ENCODE data around the gene COPS6.
A peak's percentile ranks its signal among the peaks of the same experiment; 100 is the strongest.

COPS6 gene

DNA sequence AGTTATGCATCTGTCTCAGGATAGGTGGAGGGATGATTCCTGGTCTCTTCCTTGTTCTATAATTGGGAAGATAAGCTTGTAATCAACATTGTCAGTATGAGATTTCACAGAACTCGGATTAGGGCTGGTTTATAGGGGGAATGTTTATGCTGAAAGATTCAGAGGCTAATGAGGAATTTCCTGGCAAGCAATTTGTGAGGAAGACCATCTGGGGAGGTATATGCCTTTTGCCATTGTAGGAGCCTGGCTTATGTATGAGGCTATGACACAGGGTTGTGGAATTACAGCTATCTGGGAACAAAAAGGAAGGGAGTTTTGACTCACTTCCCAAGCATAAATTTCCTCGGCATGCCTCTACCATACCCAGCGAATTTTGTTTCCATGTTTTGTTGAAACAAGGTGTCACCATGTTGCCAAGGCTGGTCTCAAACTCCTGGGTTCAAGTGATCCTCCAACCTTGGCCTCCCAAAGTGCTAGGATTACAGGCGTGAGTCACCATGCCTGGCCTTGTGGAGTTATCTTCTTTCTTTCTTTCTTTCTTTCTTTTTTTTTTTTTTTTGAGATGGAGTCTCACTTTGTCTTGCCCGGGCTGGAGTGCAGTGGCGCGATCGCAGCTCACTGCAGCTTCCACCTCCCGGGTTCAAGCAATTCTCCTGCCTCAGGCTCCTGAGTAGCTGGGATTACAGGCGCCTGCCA lies 1.6 kb upstream of the COPS6 start:
- DNase-seq (ENCODE audit: low read depth): peak; percentile 78
- TF ChIP-seq, protein P1, sequence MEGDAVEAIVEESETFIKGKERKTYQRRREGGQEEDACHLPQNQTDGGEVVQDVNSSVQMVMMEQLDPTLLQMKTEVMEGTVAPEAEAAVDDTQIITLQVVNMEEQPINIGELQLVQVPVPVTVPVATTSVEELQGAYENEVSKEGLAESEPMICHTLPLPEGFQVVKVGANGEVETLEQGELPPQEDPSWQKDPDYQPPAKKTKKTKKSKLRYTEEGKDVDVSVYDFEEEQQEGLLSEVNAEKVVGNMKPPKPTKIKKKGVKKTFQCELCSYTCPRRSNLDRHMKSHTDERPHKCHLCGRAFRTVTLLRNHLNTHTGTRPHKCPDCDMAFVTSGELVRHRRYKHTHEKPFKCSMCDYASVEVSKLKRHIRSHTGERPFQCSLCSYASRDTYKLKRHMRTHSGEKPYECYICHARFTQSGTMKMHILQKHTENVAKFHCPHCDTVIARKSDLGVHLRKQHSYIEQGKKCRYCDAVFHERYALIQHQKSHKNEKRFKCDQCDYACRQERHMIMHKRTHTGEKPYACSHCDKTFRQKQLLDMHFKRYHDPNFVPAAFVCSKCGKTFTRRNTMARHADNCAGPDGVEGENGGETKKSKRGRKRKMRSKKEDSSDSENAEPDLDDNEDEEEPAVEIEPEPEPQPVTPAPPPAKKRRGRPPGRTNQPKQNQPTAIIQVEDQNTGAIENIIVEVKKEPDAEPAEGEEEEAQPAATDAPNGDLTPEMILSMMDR (conservative IDR thresholded peaks at IDR 0.05; ENCODE audit: low read depth, low read length): no peak
- no peak overlapping the region for H3K4me3 ChIP-seq (ENCODE audit: low read length)

DNA sequence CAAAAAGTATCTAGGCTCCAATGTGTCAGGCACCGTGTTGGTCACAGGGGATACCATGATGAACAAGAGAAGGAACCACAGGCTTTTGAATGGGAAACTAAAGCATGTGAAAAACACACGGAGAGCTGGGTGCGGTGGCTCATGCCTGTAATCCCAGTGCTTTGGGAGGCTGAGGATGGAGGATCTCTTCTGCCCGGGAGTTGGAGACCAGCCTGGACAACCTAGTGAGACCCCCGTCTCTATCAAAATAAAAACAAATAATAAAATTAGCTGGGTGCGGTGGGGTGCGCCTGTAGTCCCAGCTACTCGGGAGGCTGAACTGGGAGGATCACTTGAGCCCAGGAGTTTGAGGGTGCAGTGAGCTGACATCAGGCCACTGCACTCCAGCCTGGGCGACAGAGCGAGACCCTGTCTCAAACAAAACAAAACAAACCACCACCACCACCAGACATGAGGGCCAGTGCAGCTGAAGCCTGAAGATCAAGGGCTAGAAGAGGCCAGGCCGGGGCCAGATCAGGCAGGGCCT lies 611 bp upstream of the COPS6 start:
- no peak for DNase-seq (ENCODE audit: low read depth)
- TF ChIP-seq, protein P1 (conservative IDR thresholded peaks at IDR 0.05; ENCODE audit: low read depth, low read length): no peak
- H3K4me3 ChIP-seq (ENCODE audit: low read length): peak overlapping the region; percentile 51

DNA sequence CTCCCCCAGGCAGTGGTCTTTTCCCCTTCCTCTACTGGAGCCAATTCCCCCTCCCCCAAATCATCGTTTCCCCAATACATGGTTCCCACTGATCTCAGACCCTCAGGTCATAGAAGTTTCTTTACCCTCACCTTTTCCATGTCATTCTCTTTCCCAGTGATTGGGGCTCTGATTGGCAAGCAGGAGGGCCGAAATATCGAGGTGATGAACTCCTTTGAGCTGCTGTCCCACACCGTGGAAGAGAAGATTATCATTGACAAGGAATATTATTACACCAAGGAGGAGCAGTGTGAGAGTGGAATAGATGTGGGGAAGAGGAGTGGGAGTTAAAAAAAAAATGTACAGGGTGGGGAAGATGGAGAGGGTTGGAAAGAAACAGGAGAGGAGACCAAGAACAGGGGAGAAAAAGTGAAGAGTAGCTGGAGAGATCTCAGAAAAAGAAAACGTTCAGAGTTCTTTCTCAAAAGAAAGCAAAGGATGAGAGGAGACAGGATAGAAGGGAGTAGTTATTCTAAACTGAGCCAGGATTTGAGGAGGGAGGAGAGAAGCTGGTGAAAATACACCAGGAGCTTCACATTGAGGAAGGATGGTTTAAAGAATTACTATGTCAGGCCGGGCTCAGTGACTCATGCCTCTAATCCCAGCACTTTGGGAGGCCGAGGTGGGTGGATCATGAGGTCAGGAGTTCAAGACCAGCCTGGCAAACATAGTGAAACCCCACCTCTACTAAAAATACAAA lies 858 bp downstream of the COPS6 start:
- TF ChIP-seq, protein P1 (conservative IDR thresholded peaks at IDR 0.05; ENCODE audit: low read depth, low read length): no peak
- no peak for DNase-seq (ENCODE audit: low read depth)
- peak overlapping the region; percentile 84 for H3K4me3 ChIP-seq (ENCODE audit: low read length)

DNA sequence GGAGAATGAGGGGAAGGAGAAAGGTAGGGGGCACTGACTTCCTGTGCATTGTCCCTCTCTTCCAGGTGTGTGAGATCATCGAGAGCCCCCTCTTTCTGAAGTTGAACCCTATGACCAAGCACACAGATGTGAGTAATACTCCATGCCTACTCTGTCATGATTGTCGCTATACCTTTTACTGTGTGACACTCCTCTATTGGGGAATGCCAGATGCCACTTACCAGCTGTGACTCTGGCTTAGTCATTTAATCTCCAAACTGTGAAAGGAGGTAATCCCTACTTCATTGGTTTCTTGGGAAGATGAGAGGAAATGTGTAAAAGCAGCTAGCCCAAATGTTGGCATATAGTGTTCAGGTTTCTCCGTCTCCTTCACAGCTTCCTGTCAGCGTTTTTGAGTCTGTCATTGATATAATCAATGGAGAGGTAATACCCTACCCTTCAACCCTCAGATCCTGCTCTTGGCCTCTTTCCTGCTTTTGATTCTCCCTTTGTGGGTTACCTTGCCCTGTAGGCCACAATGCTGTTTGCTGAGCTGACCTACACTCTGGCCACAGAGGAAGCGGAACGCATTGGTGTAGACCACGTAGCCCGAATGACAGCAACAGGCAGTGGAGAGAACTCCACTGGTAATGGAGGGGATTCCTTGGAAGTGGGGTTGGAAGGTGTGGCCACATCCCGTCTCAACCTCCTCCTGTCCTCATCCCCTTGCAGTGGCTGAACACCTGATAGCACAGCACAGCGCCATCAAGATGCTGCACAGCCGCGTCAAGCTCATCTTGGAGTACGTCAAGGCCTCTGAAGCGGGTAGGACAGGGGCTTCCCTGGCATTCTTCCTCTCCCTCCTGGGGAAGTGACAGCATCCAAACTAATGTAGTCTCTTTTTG lies 2.0 kb downstream of the COPS6 start:
- TF ChIP-seq, protein P1 (conservative IDR thresholded peaks at IDR 0.05; ENCODE audit: low read depth, low read length): no peak
- DNase-seq (ENCODE audit: low read depth): no peak
- no peak overlapping the region for H3K4me3 ChIP-seq (ENCODE audit: low read length)

DNA sequence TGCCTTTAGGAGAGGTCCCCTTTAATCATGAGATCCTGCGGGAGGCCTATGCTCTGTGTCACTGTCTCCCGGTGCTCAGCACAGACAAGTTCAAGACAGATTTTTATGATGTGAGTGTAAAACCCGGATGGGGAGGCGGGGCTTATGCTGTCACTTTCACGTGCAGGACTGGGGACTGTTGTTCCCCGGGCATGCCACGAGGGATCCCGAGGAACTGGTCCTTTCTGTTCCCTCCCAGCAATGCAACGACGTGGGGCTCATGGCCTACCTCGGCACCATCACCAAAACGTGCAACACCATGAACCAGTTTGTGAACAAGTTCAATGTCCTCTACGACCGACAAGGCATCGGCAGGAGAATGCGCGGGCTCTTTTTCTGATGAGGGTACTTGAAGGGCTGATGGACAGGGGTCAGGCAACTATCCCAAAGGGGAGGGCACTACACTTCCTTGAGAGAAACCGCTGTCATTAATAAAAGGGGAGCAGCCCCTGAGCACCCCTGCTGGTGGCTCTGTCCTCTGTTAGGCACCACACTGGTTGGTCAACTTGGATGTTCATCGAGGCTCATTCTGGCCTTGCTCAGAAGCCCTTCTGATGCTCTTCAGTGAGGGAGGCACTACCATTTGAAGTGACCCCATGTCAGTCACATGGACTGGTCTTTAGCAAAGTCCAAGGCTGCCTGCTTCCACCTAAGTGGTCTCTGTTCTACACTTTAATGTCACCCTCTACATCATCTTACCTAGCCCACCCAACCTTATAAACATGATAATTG lies 2.8 kb downstream of the COPS6 start:
- DNase-seq (ENCODE audit: low read depth): no peak
- TF ChIP-seq, protein P1 (conservative IDR thresholded peaks at IDR 0.05; ENCODE audit: low read depth, low read length): peak; percentile 19
- no peak overlapping the region for H3K4me3 ChIP-seq (ENCODE audit: low read length)

DNA sequence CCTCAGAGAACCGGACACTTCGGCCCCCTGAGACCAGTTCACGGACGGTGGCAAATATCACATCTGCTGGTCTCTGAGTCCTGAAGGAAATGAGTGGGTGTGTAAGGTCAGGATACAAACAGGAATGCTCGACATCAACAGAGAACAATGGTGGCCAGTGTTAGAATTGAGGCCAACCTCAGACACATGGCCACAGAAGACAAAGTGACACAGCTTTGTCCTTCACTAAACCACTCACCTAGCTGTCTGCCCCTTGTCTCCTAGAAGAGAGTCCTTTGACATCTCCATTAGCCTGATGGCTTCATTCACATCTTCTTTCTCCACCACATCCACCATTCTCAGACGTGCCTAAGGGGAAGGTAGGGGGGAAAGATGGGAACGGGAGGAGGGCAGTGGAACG lies 4.3 kb downstream of the COPS6 start:
- DNase-seq (ENCODE audit: low read depth): no peak
- TF ChIP-seq, protein P1 (conservative IDR thresholded peaks at IDR 0.05; ENCODE audit: low read depth, low read length): no peak
- H3K4me3 ChIP-seq (ENCODE audit: low read length): no peak overlapping the region
